ENCODE measurements around the gene LYRM9. TPM values are rescaled to one million over a fixed set of nuclear protein-coding genes. Genes with fewer than 3 reads are reported as not detected.

LYRM9 gene
- total and polyA plus RNA-seq, 9 of the 15 experiments (the other 6 are each of a cell fraction or from before 2014, with no cell fraction given), result 0.98 to 4.7 (median 1.8) TPM

DNA sequence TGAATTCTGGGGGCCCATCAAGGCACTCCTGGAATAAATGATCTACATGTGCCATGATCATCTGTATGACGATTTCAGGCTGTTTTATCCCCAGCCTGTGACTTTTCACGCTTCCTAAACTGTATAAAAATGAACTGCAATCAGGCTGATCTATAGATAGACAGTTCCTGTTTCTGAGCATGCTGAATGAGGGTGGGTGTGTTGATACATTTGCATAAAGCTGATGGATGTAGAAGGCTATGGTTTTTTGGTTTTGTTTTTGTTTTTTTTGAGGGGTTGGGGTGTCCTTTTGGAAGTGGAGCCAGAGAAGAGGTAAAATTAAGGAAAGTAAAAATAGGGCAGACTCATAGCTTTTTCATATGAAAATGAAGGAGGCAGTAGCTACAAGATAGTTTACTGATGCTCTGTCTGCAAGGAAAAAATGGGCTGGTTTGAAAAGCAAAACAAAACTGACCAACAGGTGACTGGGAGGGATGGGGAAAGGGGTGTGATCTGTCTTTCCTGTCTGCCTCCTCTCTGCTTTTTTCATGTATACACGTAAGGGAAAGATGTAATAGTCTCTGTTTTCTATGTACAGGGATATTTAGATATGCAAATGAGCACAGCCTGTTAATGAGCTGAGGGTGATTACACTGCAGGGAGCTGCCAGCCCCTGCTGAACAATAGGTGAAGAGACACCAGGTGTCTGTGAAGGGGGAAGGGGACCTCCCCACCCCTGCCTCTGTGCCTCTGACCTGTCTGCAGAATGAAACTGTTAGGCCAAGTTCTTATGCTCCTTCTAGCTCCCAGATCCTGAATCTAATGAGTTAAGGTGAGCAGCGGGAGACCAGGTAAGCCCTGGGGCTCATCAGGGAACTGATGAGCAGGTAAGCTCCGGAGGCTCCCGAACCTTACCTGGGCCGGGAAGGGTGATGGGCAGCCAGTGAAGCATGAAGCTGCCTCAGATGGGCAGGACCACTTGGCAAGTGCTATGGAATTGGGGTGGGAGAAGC is 46.6 kb upstream of the LYRM9 start:
- no peaks in the 10 kb centered on the region for H3K79me2 ChIP-seq (ENCODE audit: control insufficient read depth, insufficient read depth, low read length)
- DNase-seq (ENCODE audit: extremely low read depth in 1 of 4, low spot score in 3 of 4) (no peak), ATAC-seq (no peak), FAIRE-seq (no peak)
- H3K27me3 ChIP-seq (ENCODE audit: control insufficient read depth in 2 of 2, insufficient read depth in 2 of 2, low read length in 2 of 2), result no peaks in the 10 kb centered on the region
- H3K27ac ChIP-seq (ENCODE audit: extremely low read depth, low read depth, low read length), result no peak overlapping the region
- in situ Hi-C loops (cut with MboI) (no loop called here), intact Hi-C loops (cut with micrococcal nuclease) (no loop called here)
- no peaks in the 10 kb centered on the region for H3K9me3 ChIP-seq (replicated peaks; ENCODE audit: control insufficient read depth, insufficient read depth, low read depth, low read length)
- no peaks in the 10 kb centered on the region for H4K20me1 ChIP-seq (replicated peaks; ENCODE audit: control insufficient read depth, insufficient read depth, low read length)
- H3K4me3 ChIP-seq, result no peak overlapping the region
- no peak overlapping the region for H3K9ac ChIP-seq (ENCODE audit: insufficient read depth in 1 of 2, low read depth in 2 of 2, low read length in 2 of 2)
- CTCF ChIA-PET (ENCODE audit: low intra/inter-chr PET ratio), result no interaction called here
- 31% methylated on average over 7 of the region's 7 CpGs for WGBS (ENCODE audit: insufficient coverage, low coverage, missing lambda C conversion rate)
- no peak overlapping the region for H3K4me2 ChIP-seq (ENCODE audit: insufficient read depth, low read length)
- no peaks in the 10 kb centered on the region for H3K36me3 ChIP-seq (ENCODE audit: control insufficient read depth, insufficient read depth, low read length)
- POLR2A ChIA-PET, result interaction anchor here (0.6 to 2.1 kb wide), 2 partner anchors 46 to 47 kb away, joined by 4 read pairs; partner anchors contain the start of gene LYRM9
- no peaks in the 10 kb centered on the region for H3K9me1 ChIP-seq (ENCODE audit: control insufficient read depth, insufficient read depth, low read length)
- BruUV-seq (replicated peaks), result no TSS peak
- H3K4me1 ChIP-seq (replicated peaks in 1 of 2; ENCODE audit: control insufficient read depth in 2 of 2, insufficient read depth in 2 of 2, low read length in 2 of 2), result peaks cover 0 to 4% of the 10 kb centered on the region in 2 experiments; a peak in 2 of 5 replicates
- TF ChIP-seq TCF3 (CRISPR knock-in tag; IDR thresholded peaks at IDR 0.05) (no peak), SPI1 (IDR thresholded peaks at IDR 0.05; ENCODE audit: borderline replicate concordance, low read depth, low read length) (peak; percentile 82; the same call in 1 of the 2 replicates), ZNF707 (CRISPR knock-in tag; conservative IDR thresholded peaks at IDR 0.05) (no peak), HEY1 (CRISPR knock-in tag; IDR thresholded peaks at IDR 0.05; ENCODE audit: borderline replicate concordance) (no peak), THRAP3 (IDR thresholded peaks at IDR 0.05; ENCODE audit: borderline replicate concordance) (no peak), NCOA1 (IDR thresholded peaks at IDR 0.05; ENCODE audit: low read depth) (no peak), EHMT2 (IDR thresholded peaks at IDR 0.05) (no peak), ZNF551 (CRISPR knock-in tag; IDR thresholded peaks at IDR 0.05) (no peak)
- TF ChIP-seq, protein P1, sequence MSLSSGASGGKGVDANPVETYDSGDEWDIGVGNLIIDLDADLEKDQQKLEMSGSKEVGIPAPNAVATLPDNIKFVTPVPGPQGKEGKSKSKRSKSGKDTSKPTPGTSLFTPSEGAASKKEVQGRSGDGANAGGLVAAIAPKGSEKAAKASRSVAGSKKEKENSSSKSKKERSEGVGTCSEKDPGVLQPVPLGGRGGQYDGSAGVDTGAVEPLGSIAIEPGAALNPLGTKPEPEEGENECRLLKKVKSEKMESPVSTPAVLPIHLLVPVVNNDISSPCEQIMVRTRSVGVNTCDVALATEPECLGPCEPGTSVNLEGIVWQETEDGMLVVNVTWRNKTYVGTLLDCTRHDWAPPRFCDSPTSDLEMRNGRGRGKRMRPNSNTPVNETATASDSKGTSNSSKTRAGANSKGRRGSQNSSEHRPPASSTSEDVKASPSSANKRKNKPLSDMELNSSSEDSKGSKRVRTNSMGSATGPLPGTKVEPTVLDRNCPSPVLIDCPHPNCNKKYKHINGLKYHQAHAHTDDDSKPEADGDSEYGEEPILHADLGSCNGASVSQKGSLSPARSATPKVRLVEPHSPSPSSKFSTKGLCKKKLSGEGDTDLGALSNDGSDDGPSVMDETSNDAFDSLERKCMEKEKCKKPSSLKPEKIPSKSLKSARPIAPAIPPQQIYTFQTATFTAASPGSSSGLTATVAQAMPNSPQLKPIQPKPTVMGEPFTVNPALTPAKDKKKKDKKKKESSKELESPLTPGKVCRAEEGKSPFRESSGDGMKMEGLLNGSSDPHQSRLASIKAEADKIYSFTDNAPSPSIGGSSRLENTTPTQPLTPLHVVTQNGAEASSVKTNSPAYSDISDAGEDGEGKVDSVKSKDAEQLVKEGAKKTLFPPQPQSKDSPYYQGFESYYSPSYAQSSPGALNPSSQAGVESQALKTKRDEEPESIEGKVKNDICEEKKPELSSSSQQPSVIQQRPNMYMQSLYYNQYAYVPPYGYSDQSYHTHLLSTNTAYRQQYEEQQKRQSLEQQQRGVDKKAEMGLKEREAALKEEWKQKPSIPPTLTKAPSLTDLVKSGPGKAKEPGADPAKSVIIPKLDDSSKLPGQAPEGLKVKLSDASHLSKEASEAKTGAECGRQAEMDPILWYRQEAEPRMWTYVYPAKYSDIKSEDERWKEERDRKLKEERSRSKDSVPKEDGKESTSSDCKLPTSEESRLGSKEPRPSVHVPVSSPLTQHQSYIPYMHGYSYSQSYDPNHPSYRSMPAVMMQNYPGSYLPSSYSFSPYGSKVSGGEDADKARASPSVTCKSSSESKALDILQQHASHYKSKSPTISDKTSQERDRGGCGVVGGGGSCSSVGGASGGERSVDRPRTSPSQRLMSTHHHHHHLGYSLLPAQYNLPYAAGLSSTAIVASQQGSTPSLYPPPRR (CRISPR knock-in tag; IDR thresholded peaks at IDR 0.05; ENCODE audit: borderline replicate concordance), result no peak
- H2AFZ ChIP-seq (ENCODE audit: low read depth, low read length), result no peak overlapping the region

Measured in K562 (cell line).